Measurements from ENCODE around the gene EPSTI1.

The EPSTI1 gene

GRCh38 chr13:43019811-43020210 lies 27.8 kb upstream of the EPSTI1 start:
- Mint-ChIP-seq H3K27ac (no peak overlapping the region), H3K4me3 (no peak overlapping the region), H3K9me3 (ENCODE audit: low read depth) (no peaks in the 10 kb centered on the region), H3K27me3 (no peaks in the 10 kb centered on the region), H3K4me1 (ENCODE audit: low read depth) (peaks cover 12% of the 10 kb centered on the region), H3K36me3 (no peaks in the 10 kb centered on the region)

GRCh38 chr13:43016226-43016625 lies 24.2 kb upstream of the EPSTI1 start:
- no peak overlapping the region for H3K4me3 Mint-ChIP-seq
- H3K36me3 Mint-ChIP-seq = no peaks in the 10 kb centered on the region
- H3K27ac Mint-ChIP-seq = no peak overlapping the region
- H3K9me3 Mint-ChIP-seq (ENCODE audit: low read depth) = no peaks in the 10 kb centered on the region
- no peaks in the 10 kb centered on the region for H3K4me1 Mint-ChIP-seq (ENCODE audit: low read depth)
- no peaks in the 10 kb centered on the region for H3K27me3 Mint-ChIP-seq

- H3K36me3 Mint-ChIP-seq = no peaks in the 10 kb centered on the region
- no peaks in the 10 kb centered on the region for H3K9me3 Mint-ChIP-seq (ENCODE audit: low read depth)
- H3K4me1 Mint-ChIP-seq (ENCODE audit: low read depth) = no peaks in the 10 kb centered on the region
- H3K27ac Mint-ChIP-seq = no peak overlapping the region
- peaks cover 2% of the 10 kb centered on the region for H3K27me3 Mint-ChIP-seq
- H3K4me3 Mint-ChIP-seq = no peak overlapping the region
Observed at GRCh38 chr13:43014162-43014561, 22.1 kb upstream of the EPSTI1 start.

- Mint-ChIP-seq H3K4me3 (no peak overlapping the region), H3K36me3 (peaks cover 2% of the 10 kb centered on the region), H3K9me3 (ENCODE audit: low read depth) (no peaks in the 10 kb centered on the region), H3K27me3 (peaks cover 2% of the 10 kb centered on the region), H3K27ac (no peak overlapping the region), H3K4me1 (ENCODE audit: low read depth) (no peaks in the 10 kb centered on the region)
Observed at GRCh38 chr13:43009506-43009905, 17.5 kb upstream of the EPSTI1 start.

- Mint-ChIP-seq H3K9me3 (ENCODE audit: low read depth) (no peaks in the 10 kb centered on the region), H3K27me3 (peaks cover 2% of the 10 kb centered on the region), H3K36me3 (peaks cover 2% of the 10 kb centered on the region), H3K4me3 (no peak overlapping the region), H3K27ac (no peak overlapping the region), H3K4me1 (ENCODE audit: low read depth) (no peaks in the 10 kb centered on the region)
Observed at GRCh38 chr13:43008596-43008995, 16.6 kb upstream of the EPSTI1 start.

GRCh38 chr13:43006893-43007631 lies 15.0 kb upstream of the EPSTI1 start:
- H3K9me3 Mint-ChIP-seq (ENCODE audit: low read depth) = no peaks in the 10 kb centered on the region
- peaks cover 2% of the 10 kb centered on the region for H3K36me3 Mint-ChIP-seq
- peaks cover 2% of the 10 kb centered on the region for H3K27me3 Mint-ChIP-seq
- H3K27ac Mint-ChIP-seq = no peak overlapping the region
- H3K4me1 Mint-ChIP-seq (ENCODE audit: low read depth) = no peaks in the 10 kb centered on the region
- H3K4me3 Mint-ChIP-seq = no peak overlapping the region

- Mint-ChIP-seq H3K9me3 (ENCODE audit: low read depth) (no peaks in the 10 kb centered on the region), H3K27me3 (peaks cover 2% of the 10 kb centered on the region), H3K4me1 (ENCODE audit: low read depth) (no peaks in the 10 kb centered on the region), H3K27ac (no peak overlapping the region), H3K36me3 (peaks cover 2% of the 10 kb centered on the region), H3K4me3 (no peak overlapping the region)
Observed at GRCh38 chr13:43005460-43006236, 13.6 kb upstream of the EPSTI1 start.

GRCh38 chr13:43003729-43004128 lies 11.7 kb upstream of the EPSTI1 start:
- H3K4me1 Mint-ChIP-seq (ENCODE audit: low read depth) = no peaks in the 10 kb centered on the region
- no peak overlapping the region for H3K27ac Mint-ChIP-seq
- no peaks in the 10 kb centered on the region for H3K27me3 Mint-ChIP-seq
- no peaks in the 10 kb centered on the region for H3K9me3 Mint-ChIP-seq (ENCODE audit: low read depth)
- H3K4me3 Mint-ChIP-seq = no peak overlapping the region
- no peaks in the 10 kb centered on the region for H3K36me3 Mint-ChIP-seq

GRCh38 chr13:43003010-43003409 lies 11.0 kb upstream of the EPSTI1 start:
- H3K9me3 Mint-ChIP-seq (ENCODE audit: low read depth) = no peaks in the 10 kb centered on the region
- H3K27me3 Mint-ChIP-seq = no peaks in the 10 kb centered on the region
- H3K36me3 Mint-ChIP-seq = no peaks in the 10 kb centered on the region
- no peak overlapping the region for H3K4me3 Mint-ChIP-seq
- no peak overlapping the region for H3K27ac Mint-ChIP-seq
- H3K4me1 Mint-ChIP-seq (ENCODE audit: low read depth) = no peaks in the 10 kb centered on the region

GRCh38 chr13:43002021-43002420 lies 10.0 kb upstream of the EPSTI1 start:
- H3K4me1 Mint-ChIP-seq (ENCODE audit: low read depth) = peaks cover 1% of the 10 kb centered on the region
- H3K9me3 Mint-ChIP-seq (ENCODE audit: low read depth) = no peaks in the 10 kb centered on the region
- H3K27me3 Mint-ChIP-seq = no peaks in the 10 kb centered on the region
- no peaks in the 10 kb centered on the region for H3K36me3 Mint-ChIP-seq
- no peak overlapping the region for H3K27ac Mint-ChIP-seq
- H3K4me3 Mint-ChIP-seq = no peak overlapping the region

GRCh38 chr13:43000676-43001075 lies 8.6 kb upstream of the EPSTI1 start:
- Mint-ChIP-seq H3K4me3 (no peak overlapping the region), H3K4me1 (ENCODE audit: low read depth) (peaks cover 14% of the 10 kb centered on the region), H3K27me3 (no peaks in the 10 kb centered on the region), H3K27ac (no peak overlapping the region), H3K36me3 (no peaks in the 10 kb centered on the region), H3K9me3 (ENCODE audit: low read depth) (no peaks in the 10 kb centered on the region)

GRCh38 chr13:42999491-42999890 lies 7.5 kb upstream of the EPSTI1 start:
- no peak overlapping the region for H3K27ac Mint-ChIP-seq
- no peaks in the 10 kb centered on the region for H3K9me3 Mint-ChIP-seq (ENCODE audit: low read depth)
- H3K4me3 Mint-ChIP-seq = no peak overlapping the region
- H3K27me3 Mint-ChIP-seq = no peaks in the 10 kb centered on the region
- H3K4me1 Mint-ChIP-seq (ENCODE audit: low read depth) = peaks cover 14% of the 10 kb centered on the region
- H3K36me3 Mint-ChIP-seq = no peaks in the 10 kb centered on the region

GRCh38 chr13:42997381-42997780 lies 5.3 kb upstream of the EPSTI1 start:
- no peaks in the 10 kb centered on the region for H3K36me3 Mint-ChIP-seq
- H3K9me3 Mint-ChIP-seq (ENCODE audit: low read depth) = no peaks in the 10 kb centered on the region
- H3K27ac Mint-ChIP-seq = no peak overlapping the region
- H3K4me1 Mint-ChIP-seq (ENCODE audit: low read depth) = peaks cover 25% of the 10 kb centered on the region
- H3K27me3 Mint-ChIP-seq = no peaks in the 10 kb centered on the region
- H3K4me3 Mint-ChIP-seq = no peak overlapping the region

- H3K4me1 Mint-ChIP-seq (ENCODE audit: low read depth) = peaks cover 30% of the 10 kb centered on the region
Observed at GRCh38 chr13:42996584-42996983, 4.5 kb upstream of the EPSTI1 start.

GRCh38 chr13:42994878-42995277 lies 2.8 kb upstream of the EPSTI1 start:
- H3K36me3 Mint-ChIP-seq = peaks cover 5% of the 10 kb centered on the region
- H3K27ac Mint-ChIP-seq = peak overlapping the region; percentile 68
- peaks cover 48% of the 10 kb centered on the region for H3K4me1 Mint-ChIP-seq (ENCODE audit: low read depth)
- no peaks in the 10 kb centered on the region for H3K9me3 Mint-ChIP-seq (ENCODE audit: low read depth)
- H3K27me3 Mint-ChIP-seq = no peaks in the 10 kb centered on the region
- no peak overlapping the region for H3K4me3 Mint-ChIP-seq

More at GRCh38 chr13:42996584-42996983, 4.5 kb upstream of the EPSTI1 start:
- peak overlapping the region; percentile 3 for H3K27ac Mint-ChIP-seq
- H3K36me3 Mint-ChIP-seq = no peaks in the 10 kb centered on the region
- H3K4me3 Mint-ChIP-seq = no peak overlapping the region
- H3K9me3 Mint-ChIP-seq (ENCODE audit: low read depth) = no peaks in the 10 kb centered on the region
- no peaks in the 10 kb centered on the region for H3K27me3 Mint-ChIP-seq
